T47D (cell line): ENCODE measurements around the gene SYNC.

ENCODE experiments used
- DNase-seq, 2 experiments: peaks; one replicate each; pipeline versions ENCODE4 v3.0.0 to v3.0.0-alpha.2; 2011 to 2012; ENCODE audit warnings: low read depth in 1 of 2, low spot score in 1 of 2
- JUND ChIP-seq: IDR thresholded peaks from 2 replicates; pipeline ENCODE4 v1.6.1; 2012; ENCODE audit warnings: low read depth
- in situ Hi-C: cut with HindIII; loops from 2 replicates; pipeline ENCODE4 v1.10.0; 2016; ENCODE audit warnings: low sequenced_read_pairs, low pct_unique_long_range_greater_than_20kb

The SYNC gene

GRCh38 chr1:32736812-32737791 is 34.5 kb upstream of the SYNC start:
- in situ Hi-C loops = no loop called here
- no peak for DNase-seq
- TF ChIP-seq JUND = no peak

- in situ Hi-C loops = no loop called here
- no peak for DNase-seq
Observed at GRCh38 chr1:32733582-32734321, 31.2 kb upstream of the SYNC start.

GRCh38 chr1:32729254-32730046 is 26.9 kb upstream of the SYNC start:
- no peak for DNase-seq
- TF ChIP-seq JUND = no peak
- in situ Hi-C loops = no loop called here

More at GRCh38 chr1:32733582-32734321, 31.2 kb upstream of the SYNC start:
- TF ChIP-seq JUND = no peak

- DNase-seq = no peak
- no peak for TF ChIP-seq JUND
- in situ Hi-C loops = no loop called here
Observed at GRCh38 chr1:32728413-32729077, 26.0 kb upstream of the SYNC start.

- TF ChIP-seq JUND = no peak
- DNase-seq = no peak
- in situ Hi-C loops = no loop called here
Observed at GRCh38 chr1:32727876-32728275, 25.3 kb upstream of the SYNC start.

GRCh38 chr1:32725615-32725982 is 23.0 kb upstream of the SYNC start:
- in situ Hi-C loops = no loop called here
- no peak for TF ChIP-seq JUND
- DNase-seq = no peak

GRCh38 chr1:32724678-32725614 is 22.4 kb upstream of the SYNC start:
- in situ Hi-C loops = no loop called here
- no peak for DNase-seq
- TF ChIP-seq JUND = no peak

- DNase-seq = no peak
- in situ Hi-C loops = no loop called here
- TF ChIP-seq JUND = no peak
Observed at GRCh38 chr1:32719681-32720275, 17.2 kb upstream of the SYNC start.

- no peak for DNase-seq
- no peak for TF ChIP-seq JUND
- in situ Hi-C loops = no loop called here
Observed at GRCh38 chr1:32718527-32718926, 16.0 kb upstream of the SYNC start.

- TF ChIP-seq JUND = no peak
- in situ Hi-C loops = no loop called here
- DNase-seq = no peak
Observed at GRCh38 chr1:32718036-32718435, 15.5 kb upstream of the SYNC start.

GRCh38 chr1:32717503-32717902 is 14.9 kb upstream of the SYNC start:
- no peak for TF ChIP-seq JUND
- in situ Hi-C loops = no loop called here
- DNase-seq = no peak
